Measurements from ENCODE around the gene PLET1. TPM values are rescaled to one million over a fixed set of nuclear protein-coding genes. Genes with fewer than 3 reads are reported as not detected.
A peak's percentile ranks its signal among the peaks of the same experiment; 100 is the strongest.

Gene PLET1
- total and polyA plus RNA-seq, 2 donors (not counting 3 experiments of a cell fraction or from before 2014, with no cell fraction given), result not detected

DNA sequence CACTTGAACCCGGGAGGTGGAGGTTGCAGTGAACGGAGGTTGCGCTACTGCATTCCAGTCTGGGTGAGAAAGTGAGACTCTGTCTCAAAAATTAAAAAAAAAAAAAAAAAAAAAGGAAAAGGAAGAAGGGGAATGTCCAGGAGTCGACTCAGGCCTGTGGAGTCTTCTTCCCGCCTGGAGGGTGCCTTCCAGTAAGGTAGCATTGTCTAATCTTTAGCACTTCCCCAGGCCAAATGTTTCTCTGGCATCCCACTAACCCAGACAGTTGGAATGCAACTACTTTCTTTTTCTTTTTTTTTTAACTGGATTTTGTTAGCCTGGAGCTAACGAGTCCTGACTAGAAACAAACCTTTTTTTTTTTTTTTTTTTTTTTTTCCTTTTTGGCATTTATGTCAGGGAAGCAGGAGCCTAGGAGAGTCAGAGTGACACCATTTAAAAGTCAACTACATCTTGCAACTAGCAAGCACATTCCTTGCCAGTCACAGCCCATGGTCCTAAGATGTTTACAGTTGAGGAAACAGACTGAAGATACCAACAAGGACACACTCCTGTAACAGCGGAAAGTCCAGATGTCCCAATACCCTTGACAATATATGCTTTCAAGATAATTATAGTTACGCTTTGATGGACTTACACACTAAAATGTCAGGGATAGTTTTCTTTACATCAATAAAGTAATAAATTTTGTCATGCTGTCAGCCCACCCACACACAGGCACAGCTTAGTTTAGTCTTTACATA lies 10.6 kb downstream of the PLET1 start:
- no peak overlapping the region for H3K9ac ChIP-seq (replicated peaks; ENCODE audit: extremely low read depth, insufficient read depth, low read length)
- H3K4me3 ChIP-seq (replicated peaks in 1 of 3; ENCODE audit: insufficient read depth in 1 of 3, low read depth in 1 of 3, low read length in 3 of 3), result no peak overlapping the region
- no peaks in the 10 kb centered on the region for H3K9me1 ChIP-seq (replicated peaks; ENCODE audit: control insufficient read depth, extremely low read depth, insufficient read depth, low read length)
- DNase-seq (ENCODE audit: low read depth, low spot score) (no peak), FAIRE-seq (peak; percentile 47)
- H3K4me2 ChIP-seq (ENCODE audit: insufficient read depth, low read length), result no peak overlapping the region
- no peaks in the 10 kb centered on the region for H3K36me3 ChIP-seq (ENCODE audit: control insufficient read depth in 2 of 2, extremely low read depth in 1 of 2, insufficient read depth in 2 of 2, low read length in 2 of 2)
- intact Hi-C loops (cut with micrococcal nuclease), result no loop called here
- dilution Hi-C loops (cut with MboI; ENCODE audit: extremely low pct_ligation_motif_present, low sequenced_read_pairs), result no loop called here
- H2AFZ ChIP-seq (ENCODE audit: low read depth, low read length), result no peak overlapping the region
- H3K9me3 ChIP-seq (replicated peaks; ENCODE audit: control insufficient read depth, insufficient read depth, low read length), result no peaks in the 10 kb centered on the region
- CTCF ChIA-PET, result interaction anchor here (1.6 kb wide), 1 partner anchor 31 kb away, joined by 5 read pairs; no protein-coding TSS in a partner anchor
- TF ChIP-seq, protein P1, sequence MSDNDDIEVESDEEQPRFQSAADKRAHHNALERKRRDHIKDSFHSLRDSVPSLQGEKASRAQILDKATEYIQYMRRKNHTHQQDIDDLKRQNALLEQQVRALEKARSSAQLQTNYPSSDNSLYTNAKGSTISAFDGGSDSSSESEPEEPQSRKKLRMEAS (IDR thresholded peaks at IDR 0.05; ENCODE audit: insufficient read depth, insufficient read length), result no peak
- TF ChIP-seq POLR2A (IDR thresholded peaks at IDR 0.05; ENCODE audit: low read depth, low read length), result no peak
- no TSS peak for BruUV-seq (replicated peaks)
- POLR2A ChIA-PET, result interaction anchor here (0.6 kb wide), 1 partner anchor 10 kb away, joined by 3 read pairs; no protein-coding TSS in a partner anchor
- H3K4me1 ChIP-seq (ENCODE audit: control insufficient read depth, extremely low read depth, insufficient read depth, low read length), result peaks cover 2% of the 10 kb centered on the region
- H3K27me3 ChIP-seq (ENCODE audit: control insufficient read depth in 2 of 2, insufficient read depth in 2 of 2, low read length in 2 of 2), result no peaks in the 10 kb centered on the region
- no peaks in the 10 kb centered on the region for H4K20me1 ChIP-seq (replicated peaks; ENCODE audit: control insufficient read depth, extremely low read depth, insufficient read depth, low read length)
- no peak overlapping the region for H3K27ac ChIP-seq (ENCODE audit: insufficient read depth, low read depth, low read length)
- no peaks in the 10 kb centered on the region for H3K79me2 ChIP-seq (ENCODE audit: control insufficient read depth, insufficient read depth, low read length)

GRCh38 chr11:112248201-112248600 lies 12.5 kb downstream of the PLET1 start:
- Histone ChIP-seq H3K4me1 (ENCODE audit: control insufficient read depth, extremely low read depth, insufficient read depth, low read length) (no peaks in the 10 kb centered on the region), H3K27me3 (ENCODE audit: control insufficient read depth in 2 of 2, insufficient read depth in 2 of 2, low read length in 2 of 2) (no peaks in the 10 kb centered on the region), H4K20me1 (replicated peaks; ENCODE audit: control insufficient read depth, extremely low read depth, insufficient read depth, low read length) (no peaks in the 10 kb centered on the region), H3K4me3 (replicated peaks in 1 of 3; ENCODE audit: insufficient read depth in 1 of 3, low read depth in 1 of 3, low read length in 3 of 3) (no peak overlapping the region), H3K79me2 (ENCODE audit: control insufficient read depth, insufficient read depth, low read length) (no peaks in the 10 kb centered on the region), H3K36me3 (ENCODE audit: control insufficient read depth in 2 of 2, extremely low read depth in 1 of 2, insufficient read depth in 2 of 2, low read length in 2 of 2) (no peaks in the 10 kb centered on the region), H3K9ac (replicated peaks; ENCODE audit: extremely low read depth, insufficient read depth, low read length) (no peak overlapping the region), H3K27ac (ENCODE audit: insufficient read depth, low read depth, low read length) (no peak overlapping the region), H3K9me1 (replicated peaks; ENCODE audit: control insufficient read depth, extremely low read depth, insufficient read depth, low read length) (no peaks in the 10 kb centered on the region), H2AFZ (ENCODE audit: low read depth, low read length) (no peak overlapping the region), H3K9me3 (replicated peaks; ENCODE audit: control insufficient read depth, insufficient read depth, low read length) (no peaks in the 10 kb centered on the region), H3K4me2 (ENCODE audit: insufficient read depth, low read length) (no peak overlapping the region)
- no peak for FAIRE-seq
- TF ChIP-seq, protein P2, sequence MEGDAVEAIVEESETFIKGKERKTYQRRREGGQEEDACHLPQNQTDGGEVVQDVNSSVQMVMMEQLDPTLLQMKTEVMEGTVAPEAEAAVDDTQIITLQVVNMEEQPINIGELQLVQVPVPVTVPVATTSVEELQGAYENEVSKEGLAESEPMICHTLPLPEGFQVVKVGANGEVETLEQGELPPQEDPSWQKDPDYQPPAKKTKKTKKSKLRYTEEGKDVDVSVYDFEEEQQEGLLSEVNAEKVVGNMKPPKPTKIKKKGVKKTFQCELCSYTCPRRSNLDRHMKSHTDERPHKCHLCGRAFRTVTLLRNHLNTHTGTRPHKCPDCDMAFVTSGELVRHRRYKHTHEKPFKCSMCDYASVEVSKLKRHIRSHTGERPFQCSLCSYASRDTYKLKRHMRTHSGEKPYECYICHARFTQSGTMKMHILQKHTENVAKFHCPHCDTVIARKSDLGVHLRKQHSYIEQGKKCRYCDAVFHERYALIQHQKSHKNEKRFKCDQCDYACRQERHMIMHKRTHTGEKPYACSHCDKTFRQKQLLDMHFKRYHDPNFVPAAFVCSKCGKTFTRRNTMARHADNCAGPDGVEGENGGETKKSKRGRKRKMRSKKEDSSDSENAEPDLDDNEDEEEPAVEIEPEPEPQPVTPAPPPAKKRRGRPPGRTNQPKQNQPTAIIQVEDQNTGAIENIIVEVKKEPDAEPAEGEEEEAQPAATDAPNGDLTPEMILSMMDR (IDR thresholded peaks at IDR 0.05; ENCODE audit: extremely low read depth in 1 of 2, insufficient read depth in 1 of 2, low read depth in 1 of 2, low read length in 2 of 2), result no peak
- no peak for TF ChIP-seq POLR2A (IDR thresholded peaks at IDR 0.05; ENCODE audit: low read depth, low read length)
- TF ChIP-seq GATA2 (IDR thresholded peaks at IDR 0.05; ENCODE audit: insufficient read depth, insufficient read length, low read depth, low read length), result no peak
- TF ChIP-seq, protein P1 (IDR thresholded peaks at IDR 0.05; ENCODE audit: insufficient read depth, insufficient read length), result no peak
- no peak for TF ChIP-seq FOS (IDR thresholded peaks at IDR 0.05; ENCODE audit: borderline replicate concordance, insufficient read depth, low read length)
- TF ChIP-seq POLR2AphosphoS5 (IDR thresholded peaks at IDR 0.05; ENCODE audit: insufficient read depth, low read depth, low read length), result no peak
- no peak for TF ChIP-seq EZH2 (IDR thresholded peaks at IDR 0.05; ENCODE audit: borderline replicate concordance, low read depth, low read length, severe bottlenecking)
- no peak for TF ChIP-seq MYC (IDR thresholded peaks at IDR 0.05; ENCODE audit: low read depth, low read length)
- no peak for TF ChIP-seq JUN (IDR thresholded peaks at IDR 0.05; ENCODE audit: borderline replicate concordance, insufficient read depth, insufficient read length, low read depth)
- no TSS peak for BruUV-seq (replicated peaks)
- dilution Hi-C loops (cut with MboI; ENCODE audit: extremely low pct_ligation_motif_present, low sequenced_read_pairs) (no loop called here), intact Hi-C loops (cut with micrococcal nuclease) (no loop called here)
- no peak for DNase-seq (ENCODE audit: low read depth, low spot score)
- ChIA-PET CTCF (no interaction called here), POLR2A (no interaction called here)

All from endothelial cell of umbilical vein (primary cell).